Measurements from ENCODE around the gene ATR.
A peak's percentile ranks its signal among the peaks of the same experiment; 100 is the strongest.
"Not testable (repeated sequence)": the region's sequence is repeated elsewhere in the genome, so short reads cannot be mapped to it uniquely, and the experiment has no call there.

The ATR gene

DNA sequence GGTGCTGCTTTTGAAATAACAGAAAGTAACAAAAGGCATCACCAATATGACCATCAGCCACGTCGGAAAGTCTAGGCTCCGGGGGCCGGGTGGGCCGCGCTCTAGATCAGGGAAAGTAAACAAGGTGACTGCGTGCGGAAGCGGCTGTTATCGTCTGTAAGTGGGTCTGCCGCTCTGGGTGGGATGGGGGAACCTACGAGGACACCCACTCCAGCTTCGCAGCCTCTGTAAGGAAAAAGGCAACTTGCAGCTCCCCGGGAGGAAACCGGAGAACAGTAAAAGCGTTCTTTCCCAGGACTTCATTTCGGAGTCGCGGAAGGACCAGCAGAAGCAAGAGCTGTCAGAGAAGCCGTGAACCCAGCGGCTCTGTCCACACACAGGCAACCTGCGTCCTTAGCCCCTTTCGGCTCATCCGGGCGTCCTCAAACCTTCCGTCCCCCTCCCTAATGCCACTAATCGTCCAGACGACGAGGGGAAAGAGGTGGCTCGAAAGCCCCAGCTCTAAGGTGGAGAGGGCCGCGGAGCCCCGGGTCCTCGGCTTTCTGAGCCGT, 131.2 kb downstream of the ATR start:
- DNase-seq = peak; percentile 14

DNA sequence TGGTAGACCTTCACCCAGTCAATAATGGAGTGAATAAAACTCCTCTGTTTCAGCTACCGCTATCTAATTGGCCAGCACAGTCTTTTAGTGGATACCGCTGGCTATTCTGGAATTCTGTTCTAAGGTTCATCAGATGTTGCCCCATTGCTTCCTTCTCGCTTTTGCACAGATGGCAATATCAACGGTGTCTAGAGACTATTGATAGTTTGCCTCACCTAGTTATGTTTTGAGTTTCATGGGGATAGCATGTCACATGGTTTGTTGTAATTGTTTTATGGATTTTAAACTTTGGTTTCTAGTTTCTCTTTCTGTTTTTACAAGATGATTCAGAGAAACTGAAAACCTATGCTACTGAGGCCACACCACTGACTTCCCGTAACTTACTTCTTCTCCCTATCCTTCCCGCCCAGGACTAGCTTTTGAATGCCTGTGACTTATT, 132.7 kb downstream of the ATR start:
- DNase-seq = no peak

DNA sequence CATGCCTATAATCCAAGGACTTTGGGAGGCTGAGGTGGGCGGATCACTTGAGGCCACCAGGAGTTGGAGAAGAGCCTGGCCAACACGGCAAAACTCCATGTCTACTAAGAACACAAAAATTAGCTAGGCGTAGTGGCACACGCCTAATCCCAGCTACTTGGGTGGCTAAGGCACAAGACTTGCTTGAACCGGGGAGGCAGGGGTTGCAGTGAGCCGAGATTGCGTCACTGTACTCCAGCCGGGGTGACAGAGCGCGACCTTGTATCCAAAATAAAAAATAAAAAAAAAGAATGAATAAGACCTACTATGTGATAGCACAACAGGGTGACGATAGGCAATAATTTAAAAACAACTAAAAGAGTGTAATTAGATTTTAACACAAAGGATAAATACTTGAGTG, 134.2 kb downstream of the ATR start:
- DNase-seq = no peak

GRCh38 chr3:142443060-142443459, 135.5 kb downstream of the ATR start:
- not testable (repeated sequence) for DNase-seq

DNA sequence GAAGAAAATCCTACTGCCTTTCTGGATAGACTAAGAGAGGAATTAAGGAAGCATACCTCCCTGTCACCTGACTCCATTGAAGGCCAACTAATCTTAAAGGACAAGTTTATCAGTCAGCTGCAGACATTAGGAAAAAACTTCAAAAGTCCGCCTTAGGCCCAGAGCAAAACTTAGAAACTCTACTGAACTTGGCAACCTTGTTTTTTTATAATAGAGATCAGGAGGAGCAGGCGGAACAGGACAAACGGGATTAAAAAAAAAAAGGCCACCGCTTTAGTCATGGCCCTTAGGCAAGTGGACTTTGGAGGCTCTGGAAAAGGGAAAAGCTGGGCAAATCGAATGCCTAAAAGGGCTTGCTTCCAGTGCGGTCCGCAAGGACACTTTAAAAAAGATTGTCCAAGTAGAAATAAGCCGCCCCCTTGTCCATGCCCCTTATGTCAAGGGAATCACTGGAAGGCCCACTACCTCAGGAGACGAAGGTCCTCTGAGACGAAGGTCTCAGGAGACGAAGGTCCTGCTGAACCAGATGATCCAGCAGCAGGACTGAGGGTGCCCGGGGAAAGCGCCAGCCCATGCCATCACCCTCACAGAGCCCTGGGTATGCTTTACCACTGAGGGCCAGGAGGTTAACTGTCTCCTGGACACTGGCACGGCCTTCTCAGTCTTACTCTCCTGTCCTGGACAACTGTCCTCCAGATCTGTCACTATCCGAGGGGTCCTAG, 138.9 kb downstream of the ATR start:
- DNase-seq = not testable (repeated sequence)

DNA sequence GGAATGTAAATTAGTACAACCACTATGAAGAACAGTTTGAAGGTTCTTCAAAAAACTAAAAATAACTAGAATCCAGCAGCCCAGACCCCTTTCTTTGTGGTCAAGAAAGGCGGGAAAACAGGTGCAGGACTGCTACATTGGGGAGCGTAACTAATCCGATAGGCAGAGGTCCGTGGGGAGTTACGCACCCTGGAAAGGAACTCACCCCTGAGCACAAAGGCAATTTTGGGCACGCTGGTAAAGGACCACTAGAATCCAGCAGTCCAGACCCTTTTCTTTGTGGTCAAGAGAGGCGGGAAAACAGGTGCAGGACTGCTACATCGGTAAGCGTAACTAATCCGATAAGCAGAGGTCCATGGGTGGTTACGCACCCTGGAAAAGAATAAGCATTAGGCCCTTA, 140.4 kb downstream of the ATR start:
- not testable (repeated sequence) for DNase-seq

- no peak for DNase-seq
Measured at GRCh38 chr3:142436951-142437585, 141.5 kb downstream of the ATR start.

GRCh38 chr3:142434503-142434902, 144.0 kb downstream of the ATR start:
- DNase-seq = no peak

GRCh38 chr3:142433110-142433509, 145.4 kb downstream of the ATR start:
- no peak for DNase-seq

DNA sequence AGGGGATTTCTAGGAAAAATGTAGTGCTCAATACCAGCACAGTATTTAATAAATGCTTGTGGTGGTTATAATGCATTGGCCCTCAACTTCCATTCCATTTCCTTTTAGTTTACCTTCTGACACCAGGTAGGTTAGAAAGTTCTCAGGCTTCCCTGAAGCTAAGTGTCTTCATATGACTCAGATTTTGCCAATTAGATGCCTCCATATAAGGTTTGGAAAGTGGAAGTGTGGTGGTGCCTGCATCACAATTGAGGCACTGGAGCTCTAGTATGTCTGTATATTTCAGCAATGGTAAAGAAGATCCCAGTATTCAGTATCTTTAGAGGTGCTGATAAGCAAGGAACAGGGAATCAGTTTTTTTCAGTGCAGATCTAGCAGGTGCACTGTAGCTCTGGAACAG, 149.0 kb downstream of the ATR start:
- DNase-seq = no peak

DNA sequence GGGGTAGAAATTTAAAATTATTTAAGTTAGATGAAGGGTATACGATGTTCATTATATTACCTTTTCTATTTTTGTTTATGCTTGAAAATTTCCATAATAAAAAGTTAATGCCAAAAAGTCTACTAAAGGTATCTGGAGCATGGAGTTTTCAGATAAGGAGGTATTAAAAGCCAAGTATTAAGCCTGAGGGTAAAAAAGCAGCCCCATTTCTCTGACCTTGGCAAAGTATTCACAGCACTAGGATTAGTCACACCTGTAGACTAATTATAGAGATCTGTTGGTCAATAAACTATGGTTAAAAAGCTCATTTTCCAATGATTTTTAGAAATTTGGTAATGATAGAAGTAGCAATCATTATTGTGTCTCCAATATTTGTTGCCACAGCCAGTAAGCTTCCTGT, 153.8 kb downstream of the ATR start:
- no peak for DNase-seq

- DNase-seq = no peak
Measured at GRCh38 chr3:142418926-142419592, 159.5 kb downstream of the ATR start.

DNA sequence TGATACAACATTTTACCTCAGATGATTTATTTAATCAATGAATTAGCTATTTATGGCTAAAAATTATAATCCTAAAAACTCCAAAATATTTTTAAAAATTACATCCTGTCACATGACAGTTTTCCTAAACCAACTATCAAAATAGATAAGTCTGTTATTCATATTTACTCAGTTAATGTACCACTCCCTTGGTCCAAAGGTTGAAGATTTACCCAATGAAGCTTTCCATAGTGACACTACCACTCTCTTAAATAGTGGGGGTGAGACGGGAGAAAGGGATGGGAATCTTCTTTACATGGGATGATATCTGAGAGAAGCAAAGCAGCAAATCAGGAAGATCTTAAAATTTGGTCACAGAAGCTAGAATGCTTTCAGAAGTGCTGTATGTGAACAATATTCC, 161.2 kb downstream of the ATR start:
- no peak for DNase-seq

DNA sequence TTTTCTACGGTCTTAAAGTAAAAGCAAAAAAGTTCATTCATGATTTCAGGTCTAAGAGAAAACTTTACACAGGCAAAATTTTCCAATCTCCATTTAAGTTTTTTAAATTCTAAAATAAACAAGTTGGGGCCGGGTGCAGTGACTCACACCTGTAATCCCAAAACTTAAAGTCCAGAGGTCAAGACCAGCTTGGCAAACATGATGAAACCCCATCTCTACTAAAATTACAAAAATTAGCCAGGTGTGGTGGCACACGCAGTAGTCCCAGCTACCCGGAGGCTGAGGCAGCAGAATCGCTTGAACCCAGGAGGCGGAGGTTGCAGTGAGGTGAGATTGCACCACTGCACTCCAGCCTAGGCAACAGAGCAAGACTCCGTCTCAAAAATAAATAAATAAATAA, 178.0 kb downstream of the ATR start:
- not testable (repeated sequence) for DNase-seq
